Fibroblast of villous mesenchyme (primary cell): Measurements from ENCODE around the gene ULBP1. TPM values are rescaled to one million over a fixed set of nuclear protein-coding genes. Genes with fewer than 3 reads are reported as not detected.
"Not testable (repeated sequence)": the region's sequence is repeated elsewhere in the genome, so short reads cannot be mapped to it uniquely, and the experiment has no call there.

ENCODE experiments used
- DNase-seq: peaks from one replicate; pipeline ENCODE4 v3.0.0-alpha.2; 2010; ENCODE audit warnings: low read depth
- H3K4me3 ChIP-seq: 2 replicates; pipeline ENCODE4 v1.5.1; 2011; ENCODE audit warnings: low read depth, mild to moderate bottlenecking, low read length
- CTCF ChIP-seq: IDR thresholded peaks from 2 replicates; pipeline ENCODE4 v1.5.1; 2012; ENCODE audit warnings: low read depth, mild to moderate bottlenecking, low read length; ENCODE audit not compliant: insufficient read depth
- total RNA-seq: library from RNA; depleted of rRNA; stranded (reverse); fragments of >200 nt; gene quantifications from 2 replicates; pipeline ENCODE4 v1.2.3, GENCODE V29; 2012

ULBP1 gene
- total RNA-seq, 1 donor, result 0.43 TPM

GRCh38 chr6:149967591-149967990 lies 3.8 kb downstream of the ULBP1 start:
- no peak overlapping the region for H3K4me3 ChIP-seq

GRCh38 chr6:149967999-149968398 lies 4.3 kb downstream of the ULBP1 start:
- not testable (repeated sequence) for H3K4me3 ChIP-seq, DNase-seq

More at GRCh38 chr6:149967591-149967990, 3.8 kb downstream of the ULBP1 start:
- no peak for TF ChIP-seq CTCF
- DNase-seq, result no peak

GRCh38 chr6:149968909-149969308 lies 5.2 kb downstream of the ULBP1 start:
- not testable (repeated sequence) for H3K4me3 ChIP-seq, DNase-seq

- no peak for TF ChIP-seq CTCF
- no peak for DNase-seq
These were observed 5.9 kb downstream of the ULBP1 start for GRCh38 chr6:149969635-149970034.

GRCh38 chr6:149974394-149974793 lies 10.7 kb downstream of the ULBP1 start:
- not testable (repeated sequence) for DNase-seq

More at GRCh38 chr6:149969635-149970034, 5.9 kb downstream of the ULBP1 start:
- H3K4me3 ChIP-seq, result no peak overlapping the region

GRCh38 chr6:149974825-149975224 lies 11.1 kb downstream of the ULBP1 start:
- H3K4me3 ChIP-seq, result no peak overlapping the region
- no peak for DNase-seq
- no peak for TF ChIP-seq CTCF

More at GRCh38 chr6:149974394-149974793, 10.7 kb downstream of the ULBP1 start:
- H3K4me3 ChIP-seq, result not testable (repeated sequence)

- H3K4me3 ChIP-seq, result no peak overlapping the region
- TF ChIP-seq CTCF, result no peak
- DNase-seq, result no peak
These were observed 11.7 kb downstream of the ULBP1 start for GRCh38 chr6:149975400-149975799.

GRCh38 chr6:149977221-149977620 lies 13.5 kb downstream of the ULBP1 start:
- DNase-seq, result no peak
- TF ChIP-seq CTCF, result no peak
- no peak overlapping the region for H3K4me3 ChIP-seq

- no peak for TF ChIP-seq CTCF
- no peak for DNase-seq
- H3K4me3 ChIP-seq, result no peak overlapping the region
These were observed 14.9 kb downstream of the ULBP1 start for GRCh38 chr6:149978610-149979009.
